OCI-M2 (cell line): ENCODE results near the gene SUSD1.
A peak's percentile ranks its signal among the peaks of the same experiment; 100 is the strongest.

Experiments used
- DNase-seq: peaks from one replicate; lab custom pipeline; 2025; ENCODE audit not compliant: unreplicated experiment; lab: John Stamatoyannopoulos, UW

The SUSD1 gene

DNA sequence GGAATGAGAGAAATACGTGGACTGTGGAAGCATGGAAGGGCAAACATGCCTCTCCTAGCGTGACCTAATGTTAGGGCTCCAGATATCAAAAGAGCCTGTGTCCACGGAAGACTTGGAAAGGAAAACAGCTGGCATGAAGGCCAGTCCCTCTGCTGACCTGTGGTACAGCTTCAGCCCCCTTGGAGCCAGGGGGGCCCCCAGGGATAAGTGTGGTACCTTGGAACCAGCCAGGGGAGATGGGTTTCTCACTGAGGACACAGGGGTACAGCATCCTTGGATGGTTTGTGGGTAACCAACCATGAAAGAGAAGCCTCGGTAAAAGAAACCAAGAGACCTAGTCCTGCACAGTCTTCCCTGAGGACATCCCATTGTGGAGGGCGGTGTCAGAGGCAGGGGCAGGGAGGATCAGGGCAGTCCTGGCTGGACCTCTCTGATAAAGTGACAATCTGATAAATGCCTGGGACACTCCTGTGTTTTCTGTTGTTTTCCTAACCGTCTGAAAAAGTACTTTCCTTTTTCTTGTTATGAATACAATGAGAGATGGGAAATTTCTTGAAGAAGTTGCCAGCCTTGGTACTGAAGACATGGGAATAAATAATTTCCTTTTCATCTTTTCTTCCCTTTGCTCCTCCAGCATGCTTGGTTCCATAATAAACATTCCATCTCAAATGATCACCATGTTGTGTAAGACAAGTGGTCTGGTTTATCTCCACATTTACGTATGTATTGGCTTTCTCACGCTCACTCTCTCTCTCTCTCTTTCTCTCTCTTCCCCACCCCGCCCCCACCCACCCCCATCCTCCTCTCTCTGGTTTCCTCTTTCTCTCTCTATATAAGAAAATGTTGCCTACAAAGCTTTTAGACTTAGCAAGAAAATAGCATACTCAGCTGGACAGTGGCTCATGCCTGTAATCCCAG lies 102.1 kb downstream of the SUSD1 start:
- DNase-seq, result peak; percentile 25

DNA sequence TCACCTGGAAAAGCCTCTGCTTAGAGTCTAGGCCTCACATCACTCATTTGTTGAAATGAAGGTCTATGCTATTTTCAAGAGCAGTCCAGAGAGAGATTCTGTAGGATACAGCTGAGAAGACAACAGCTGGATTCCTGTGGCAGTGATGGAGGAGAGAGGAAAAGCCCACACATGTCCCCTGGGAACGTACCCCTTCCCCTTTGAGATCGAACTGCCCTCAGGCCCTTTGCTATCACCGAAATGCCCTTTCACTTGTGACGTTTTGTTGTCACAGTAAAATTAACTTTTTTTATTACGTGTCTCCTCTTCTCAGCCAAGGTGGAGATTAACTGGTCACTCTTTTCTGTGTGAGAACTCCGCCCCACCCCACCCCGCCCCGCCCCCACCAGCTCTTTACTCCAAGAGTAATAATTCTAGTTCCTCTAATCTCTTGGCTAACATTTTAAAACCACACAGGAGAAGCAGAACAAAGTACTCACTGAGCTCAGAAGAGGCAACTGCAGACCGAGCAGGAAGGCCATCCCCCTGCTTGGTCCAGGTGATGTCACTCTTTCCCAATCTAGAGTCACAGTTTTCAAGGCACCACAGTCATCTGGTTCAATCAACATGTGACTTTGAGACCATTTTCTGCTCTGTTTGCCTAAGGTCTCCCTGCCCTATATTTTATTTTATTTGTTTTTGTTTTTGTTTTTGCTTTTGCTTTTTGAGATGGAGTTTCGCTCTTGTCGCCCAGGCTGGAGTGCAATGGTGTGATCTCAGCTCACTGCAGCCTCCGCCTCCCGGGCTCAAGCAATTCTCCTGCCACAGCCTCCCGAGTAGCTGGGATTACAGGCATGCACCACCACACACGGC lies 105.6 kb downstream of the SUSD1 start:
- DNase-seq, result no peak

DNA sequence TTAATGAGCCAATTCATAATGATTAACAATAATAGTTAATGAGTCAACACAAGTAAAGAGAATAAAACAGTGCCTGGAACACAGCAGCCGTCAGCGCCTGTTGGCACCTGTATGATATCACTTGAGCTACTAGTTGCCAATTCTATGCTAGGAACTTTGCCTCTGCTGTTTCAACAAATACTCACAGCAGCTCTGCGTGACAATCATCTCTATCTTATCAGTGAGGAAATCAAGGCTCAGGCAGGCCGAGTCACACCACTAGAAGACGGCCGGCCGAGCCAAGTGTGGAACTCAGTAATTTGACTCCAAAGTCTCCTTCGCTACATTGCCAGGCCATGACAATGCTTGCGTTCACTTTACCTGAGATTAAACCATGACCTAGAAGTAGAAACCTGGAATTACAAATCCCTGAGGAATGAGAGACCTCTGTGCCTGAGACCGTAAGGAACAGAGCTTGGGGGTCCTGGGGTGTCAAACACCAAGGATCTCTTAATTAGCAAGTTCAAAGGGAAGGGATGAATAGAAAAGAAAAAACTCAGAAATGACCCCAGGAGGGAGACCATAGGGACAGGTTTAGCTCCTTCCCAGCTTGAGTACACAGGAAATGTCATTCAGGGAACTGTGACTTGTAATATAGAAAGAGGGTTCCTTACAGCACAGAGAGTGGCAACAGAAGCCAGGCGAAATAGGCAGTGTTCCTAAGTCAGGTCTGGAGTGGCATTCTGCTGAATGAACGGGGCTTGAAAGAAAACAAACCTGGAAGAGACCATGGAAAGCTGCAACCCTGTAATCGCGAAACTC lies 109.1 kb downstream of the SUSD1 start:
- no peak for DNase-seq

DNA sequence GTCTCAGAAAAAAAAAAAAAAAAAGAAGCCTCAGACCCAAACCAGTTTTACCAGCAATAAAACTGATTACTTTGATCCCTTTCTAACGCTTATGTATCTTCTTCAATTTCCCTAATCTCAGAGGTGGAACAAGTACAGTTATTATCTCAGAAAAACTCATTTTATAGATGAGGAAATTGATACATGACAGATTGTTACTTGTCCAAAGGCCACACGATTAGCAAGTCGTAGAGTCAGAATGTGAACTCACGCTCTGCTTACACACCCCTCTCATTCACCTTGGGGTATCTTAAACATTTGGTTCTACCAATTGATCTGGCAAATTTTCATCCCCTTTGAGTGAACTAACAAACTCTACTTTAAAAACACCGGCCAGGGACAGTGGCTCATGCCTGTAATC lies 110.2 kb downstream of the SUSD1 start:
- no peak for DNase-seq

DNA sequence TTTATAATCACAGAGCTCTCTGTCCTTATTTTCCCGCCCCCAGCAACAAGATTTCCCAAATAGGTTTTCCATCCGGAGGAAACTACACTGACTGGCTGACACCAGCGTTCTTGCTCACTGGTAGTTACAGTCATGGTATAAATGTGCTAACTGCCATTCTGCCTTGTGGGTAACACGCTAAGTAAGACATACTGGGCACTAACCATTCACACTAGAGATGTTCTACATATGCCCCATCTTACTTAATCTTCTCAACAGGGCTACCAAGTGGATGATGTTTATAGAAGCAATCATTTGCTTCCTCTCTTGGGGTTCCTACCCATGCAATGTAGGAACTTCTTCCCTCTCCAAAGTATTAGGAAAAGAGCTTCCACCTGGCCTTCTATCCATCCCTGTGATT lies 111.5 kb downstream of the SUSD1 start:
- DNase-seq, result no peak

DNA sequence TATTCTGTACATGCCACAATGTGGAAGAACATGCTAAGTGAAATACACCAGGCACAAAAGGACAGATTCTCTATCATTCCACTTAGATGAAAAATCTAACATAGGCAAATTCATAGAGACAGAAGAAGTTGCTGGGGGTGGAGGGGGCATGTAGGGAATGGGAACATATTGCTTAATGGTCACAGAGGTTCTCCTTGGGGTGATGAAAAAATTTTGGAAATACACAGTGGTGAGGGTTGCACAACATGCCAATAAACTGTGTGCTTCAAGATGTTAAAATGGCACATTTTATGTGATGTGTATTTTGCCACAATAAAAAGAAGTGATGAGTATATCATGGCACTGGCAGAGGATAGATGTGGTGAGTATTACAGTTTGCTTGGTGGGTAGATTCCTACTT lies 111.9 kb downstream of the SUSD1 start:
- no peak for DNase-seq

DNA sequence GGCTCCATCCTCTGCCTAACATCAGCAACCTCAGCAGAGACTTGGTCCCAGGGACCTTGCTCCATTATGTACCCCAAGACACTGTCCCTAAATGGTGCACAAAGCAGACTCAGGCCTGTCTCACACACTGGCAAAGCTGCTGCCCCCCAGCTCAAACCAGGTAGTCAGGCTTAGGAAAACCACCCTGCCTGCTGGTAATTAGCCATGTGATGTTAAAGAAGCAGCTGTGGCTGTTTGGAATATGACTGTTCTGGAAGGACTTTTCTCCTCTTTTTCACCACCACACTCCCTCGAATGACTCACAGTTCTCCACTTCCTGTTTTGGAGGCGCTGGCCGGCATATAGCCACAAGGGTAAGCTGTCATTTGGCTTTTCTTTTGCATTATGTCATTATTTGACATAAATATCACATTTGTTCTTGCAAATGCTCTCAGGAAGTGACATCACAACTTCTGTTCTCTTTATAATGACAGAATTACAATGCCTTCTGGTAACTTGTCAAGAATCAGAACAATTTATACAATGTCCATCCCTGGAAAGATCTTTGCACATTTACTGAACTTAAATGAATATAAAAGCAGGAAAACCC lies 113.9 kb downstream of the SUSD1 start:
- DNase-seq, result no peak

DNA sequence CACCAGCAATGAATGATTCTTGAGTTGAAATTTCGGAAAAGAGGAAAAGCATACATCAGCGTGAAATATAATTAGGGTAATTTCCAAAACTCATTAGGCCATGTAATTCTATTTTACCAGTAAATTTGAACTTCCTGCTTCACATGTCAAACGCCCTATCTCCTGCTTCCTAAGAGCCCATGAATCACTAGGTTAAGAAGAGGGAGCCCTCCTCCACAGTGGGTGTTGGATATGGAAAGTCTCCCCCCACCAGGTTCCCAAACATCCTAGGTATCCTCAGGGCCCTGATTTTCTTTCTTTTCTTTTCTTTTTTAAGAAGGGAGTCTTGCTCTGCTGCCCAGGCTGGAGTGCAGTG lies 115.2 kb downstream of the SUSD1 start:
- DNase-seq, result no peak

DNA sequence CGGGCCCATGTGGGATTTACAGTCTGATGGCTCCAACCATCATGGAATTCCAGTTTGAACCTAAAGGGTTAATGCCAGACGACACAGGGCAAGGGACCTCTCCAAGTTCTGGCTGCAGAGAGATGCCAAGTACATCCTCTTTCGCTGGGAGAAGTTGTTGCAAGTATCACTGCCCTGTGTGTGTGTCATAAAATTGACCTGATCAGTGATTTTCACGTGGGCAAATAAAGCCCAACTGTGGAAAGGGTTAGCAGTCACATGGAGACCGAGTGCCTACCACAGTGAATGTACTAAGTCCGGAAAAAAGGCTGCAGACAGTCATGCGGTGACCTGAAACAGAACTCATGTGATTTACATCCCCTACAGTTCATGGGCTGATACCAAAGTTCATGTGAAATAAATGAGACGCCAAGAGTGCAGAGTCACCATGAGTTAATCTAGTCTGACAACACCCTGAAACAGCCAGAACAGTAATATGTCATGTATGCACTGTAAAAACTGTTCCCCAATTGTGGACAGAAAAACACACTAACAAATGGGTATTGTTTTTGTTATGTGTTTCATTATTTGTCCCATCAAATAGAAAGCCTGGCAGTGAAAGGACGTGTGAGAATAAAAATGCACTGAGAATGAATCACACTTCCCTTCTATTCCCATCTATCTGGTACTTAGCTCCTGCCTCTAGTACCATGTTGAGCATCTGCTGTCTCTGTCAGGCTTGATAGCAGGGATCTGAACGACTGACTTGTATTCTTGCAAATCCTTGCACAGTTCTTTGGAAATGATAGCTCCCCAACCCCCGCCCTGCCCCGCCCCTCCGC lies 115.7 kb downstream of the SUSD1 start:
- no peak for DNase-seq

DNA sequence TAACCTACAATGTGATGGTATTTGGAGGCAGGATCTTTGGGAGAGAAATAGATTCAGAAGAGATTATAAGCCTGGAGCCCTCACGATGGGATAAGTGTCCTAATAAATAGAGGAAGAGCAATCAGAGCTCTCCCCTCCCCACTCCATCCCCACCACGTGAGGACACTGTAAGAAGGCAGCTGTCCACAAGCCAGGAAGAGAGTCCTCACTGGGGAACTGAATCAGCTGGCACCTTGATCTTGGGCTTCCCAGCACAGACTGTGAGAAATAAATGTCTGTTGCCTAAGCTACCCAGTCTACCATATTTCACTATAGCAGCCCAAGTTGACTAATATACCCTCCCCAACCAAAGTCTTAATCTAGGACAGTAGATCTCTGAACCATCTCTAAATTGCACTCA lies 118.1 kb downstream of the SUSD1 start:
- DNase-seq, result no peak

DNA sequence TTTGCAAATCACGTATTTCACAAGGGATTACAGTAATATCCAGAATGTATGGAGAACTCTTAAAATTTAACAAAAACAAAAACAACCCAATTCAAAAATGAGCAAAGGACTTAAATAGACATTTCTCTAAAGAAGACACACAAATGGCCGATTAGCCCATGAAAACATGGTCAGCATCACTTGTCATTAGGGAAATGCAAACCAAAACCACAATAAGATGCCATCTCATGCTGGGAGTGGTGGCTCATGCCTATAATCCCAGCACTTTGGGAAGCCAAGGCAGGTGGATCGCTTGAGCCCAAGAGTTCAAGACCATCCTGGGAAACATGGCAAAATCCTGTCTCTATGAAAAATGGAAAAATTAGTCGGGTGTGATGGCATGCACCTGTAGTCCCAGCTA lies 120.2 kb downstream of the SUSD1 start:
- no peak for DNase-seq

DNA sequence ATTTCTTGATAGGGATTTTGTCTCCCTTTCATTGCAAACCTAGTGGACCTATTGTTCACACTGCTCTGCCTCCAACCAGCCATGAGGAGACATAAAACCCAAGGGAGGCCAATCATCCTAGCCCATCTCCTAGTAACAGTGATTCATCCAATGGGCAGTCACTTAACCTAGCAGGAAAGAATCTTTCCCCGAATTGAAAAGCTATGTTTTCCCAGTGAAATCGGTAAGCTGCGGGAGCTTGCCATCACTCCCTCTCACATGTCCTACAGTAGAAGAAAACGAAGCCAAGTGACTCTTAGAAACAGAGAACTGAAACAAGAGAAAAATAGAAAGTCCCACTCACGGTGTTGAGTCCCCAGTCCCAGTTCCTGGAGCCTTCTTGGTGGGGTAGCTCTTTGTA lies 123.3 kb downstream of the SUSD1 start:
- no peak for DNase-seq

DNA sequence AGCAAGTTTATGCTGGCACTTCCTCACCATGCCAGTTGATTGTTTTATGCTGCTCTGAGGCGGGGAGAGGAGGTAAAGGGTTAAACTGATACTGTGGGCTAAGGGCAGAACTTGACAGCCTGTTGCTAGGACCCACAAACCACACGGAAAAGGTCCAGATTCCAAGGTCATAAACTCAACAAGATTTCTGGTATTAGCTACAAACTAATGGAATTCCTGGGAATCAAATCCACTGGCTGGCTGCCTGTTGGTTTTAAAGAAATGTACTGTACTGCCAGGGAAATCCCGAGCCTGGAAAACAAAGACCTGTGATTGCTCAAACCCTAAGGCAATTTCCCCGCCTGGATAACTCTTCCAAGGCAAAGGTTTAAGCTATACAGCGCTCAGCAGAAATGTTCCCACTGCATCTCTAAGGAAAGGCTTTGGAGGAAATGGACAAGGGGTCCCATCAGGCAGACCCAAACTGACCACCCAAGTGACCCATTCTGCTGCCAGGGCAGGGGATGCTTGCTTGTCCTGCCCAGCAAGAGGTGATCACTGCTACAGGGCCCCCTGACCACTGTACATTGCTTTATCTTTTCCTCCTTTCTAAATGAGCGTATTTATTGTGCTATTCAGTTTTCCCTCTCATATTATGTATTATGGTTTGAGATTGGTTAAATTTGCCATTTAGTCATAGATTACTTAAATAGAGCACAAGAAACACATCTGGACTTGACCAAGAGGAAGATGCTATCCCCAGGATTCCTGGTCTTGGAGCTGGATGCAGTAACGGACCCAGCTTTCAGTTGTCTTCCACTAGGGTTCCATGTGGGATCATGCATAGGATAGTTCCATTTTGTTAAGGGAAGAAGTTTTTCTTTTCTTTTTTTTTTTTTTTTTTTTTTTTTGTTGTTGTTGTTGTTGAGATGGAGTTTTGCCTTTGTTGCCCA lies 124.3 kb downstream of the SUSD1 start:
- DNase-seq, result no peak

DNA sequence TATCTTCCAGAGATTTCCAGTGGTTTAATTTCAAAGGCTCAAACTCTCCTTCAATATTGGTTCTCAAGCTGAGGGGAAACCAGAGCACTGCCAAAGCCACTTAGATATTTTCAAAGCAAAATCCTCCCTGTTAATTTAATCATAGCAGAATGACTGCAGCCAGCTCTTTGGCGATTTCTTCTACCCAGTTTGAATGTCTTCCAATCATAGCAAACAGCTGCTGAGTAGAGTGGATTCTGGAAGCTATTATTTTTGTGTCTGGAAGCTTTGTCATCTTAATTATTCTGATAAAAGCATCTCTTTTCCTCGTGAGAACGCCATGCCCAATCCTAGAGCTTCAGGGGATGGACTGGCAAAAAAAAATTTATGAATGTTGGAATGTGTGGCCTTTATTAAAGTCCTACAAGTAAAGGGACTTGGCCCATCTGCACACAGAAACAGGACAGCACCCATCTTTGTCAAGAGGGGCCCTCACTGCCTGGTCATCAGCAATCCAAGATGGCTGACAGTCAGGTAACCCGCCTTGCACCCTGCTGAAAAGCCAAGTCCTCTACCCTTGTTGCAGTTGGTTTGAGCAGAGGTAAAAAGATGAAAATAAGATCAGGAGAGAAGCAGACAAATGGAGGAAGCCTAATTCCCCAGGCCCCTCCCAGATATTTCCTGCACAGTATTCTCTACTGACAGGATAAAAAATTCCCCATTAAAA lies 125.1 kb downstream of the SUSD1 start:
- no peak for DNase-seq

DNA sequence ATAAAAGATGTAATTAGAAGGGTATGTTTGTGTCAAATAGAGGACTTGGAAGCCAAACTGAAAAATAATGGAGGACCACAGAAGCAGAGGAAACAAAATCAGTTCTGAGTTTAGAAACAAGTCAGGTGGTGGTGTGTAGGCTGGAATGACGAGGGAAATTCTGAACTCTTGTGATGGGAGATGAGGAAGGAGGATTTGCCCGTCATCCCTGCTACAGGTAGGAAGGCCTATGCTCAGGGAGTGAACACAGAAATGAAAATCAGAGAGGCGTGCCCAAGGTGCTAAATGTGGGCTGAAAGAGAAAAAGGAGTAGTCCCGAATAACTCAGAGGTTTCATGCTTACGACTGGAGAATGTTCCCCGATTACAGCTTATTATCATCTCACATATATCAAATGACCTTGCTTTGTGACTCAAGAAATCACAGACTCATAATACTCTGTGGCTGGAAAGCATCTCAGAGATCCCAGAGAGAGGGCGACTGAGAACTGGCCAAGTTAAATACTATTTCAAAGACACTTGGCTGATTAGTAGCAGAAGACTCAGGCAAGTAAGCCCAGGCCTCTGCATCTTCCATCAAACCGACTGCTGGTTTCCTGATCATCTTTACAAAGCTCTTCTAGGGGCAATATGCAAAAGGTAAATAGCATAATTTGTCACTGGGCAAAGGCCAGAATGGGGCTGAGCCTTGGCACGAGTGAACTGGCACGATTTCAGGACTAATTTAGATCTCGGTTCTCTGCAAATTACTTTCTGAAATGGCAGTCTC lies 126.0 kb downstream of the SUSD1 start:
- no peak for DNase-seq

DNA sequence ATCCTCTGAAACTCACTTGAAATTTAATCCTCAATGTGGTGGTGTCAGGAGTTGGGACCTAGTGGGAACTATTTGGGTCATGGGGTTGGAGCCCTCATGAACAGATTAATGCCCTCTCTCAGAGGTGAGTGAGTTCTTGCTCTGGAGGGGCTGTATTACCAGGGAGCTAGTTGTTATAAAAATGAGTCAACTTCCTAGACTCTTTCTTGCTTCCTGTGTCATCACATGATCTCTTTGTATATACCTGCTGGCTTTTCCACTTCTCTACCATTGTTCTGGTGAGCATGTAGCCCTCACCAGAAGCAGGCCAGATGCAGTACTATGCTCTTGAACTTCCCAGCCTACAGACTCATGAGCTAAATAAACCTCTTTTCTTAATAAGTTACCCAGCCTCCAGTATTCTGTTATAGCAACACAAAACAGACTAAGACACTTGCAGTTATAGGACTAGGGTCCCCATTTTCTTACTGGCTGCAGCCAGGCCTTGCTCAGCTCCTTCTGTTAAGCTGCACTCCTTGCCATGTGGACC lies 127.5 kb downstream of the SUSD1 start:
- DNase-seq, result no peak

DNA sequence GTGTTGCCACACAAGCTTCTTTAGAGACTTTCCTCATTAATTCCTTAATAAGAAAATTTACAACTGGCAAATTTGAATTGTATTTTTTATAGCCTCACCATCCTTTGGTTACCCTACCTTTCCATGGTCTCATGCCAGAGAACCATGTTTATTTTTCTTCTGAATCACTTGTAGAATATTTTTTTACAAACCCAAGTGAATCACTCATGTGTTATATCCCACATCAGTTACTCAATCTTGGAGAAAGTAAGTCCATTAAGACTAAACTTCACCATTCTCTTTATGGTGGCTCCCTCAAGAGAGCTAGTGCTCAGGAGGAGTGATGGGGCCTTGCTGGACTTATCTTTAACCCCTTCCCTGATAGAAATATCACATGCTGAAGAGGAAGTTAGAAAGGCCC lies 128.9 kb downstream of the SUSD1 start:
- no peak for DNase-seq

DNA sequence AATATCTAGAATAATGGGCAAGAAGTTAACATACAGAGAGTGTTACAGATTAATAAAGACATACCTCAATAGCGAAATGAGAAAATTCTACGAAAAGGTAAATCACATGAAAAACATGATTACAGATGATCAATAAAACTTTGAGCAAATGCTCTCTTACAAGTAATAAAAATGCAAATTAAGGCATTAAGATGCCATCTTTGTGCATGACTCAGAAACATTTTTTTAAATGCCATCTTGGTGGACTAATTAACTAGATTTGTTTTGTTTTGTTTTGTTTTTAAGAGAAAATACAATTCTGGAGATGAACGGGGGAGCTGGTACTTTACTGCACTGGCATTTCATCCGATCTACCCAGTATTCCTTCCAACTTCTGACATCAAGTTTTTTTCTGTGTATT lies 130.2 kb downstream of the SUSD1 start:
- DNase-seq, result no peak
